Measurements from ENCODE around the gene ARNT2. TPM values are rescaled to one million over a fixed set of nuclear protein-coding genes. Genes with fewer than 3 reads are reported as not detected.

ARNT2 gene
- polyA plus RNA-seq, 1 experiment = 44.6 TPM

- Histone ChIP-seq H3K36me3 (ENCODE audit: control insufficient read depth, insufficient read depth, low read length) (no peaks in the 10 kb centered on the region), H3K27me3 (ENCODE audit: control insufficient read depth, insufficient read depth, low read length) (no peaks in the 10 kb centered on the region), H3K4me3 (ENCODE audit: low read depth, low read length) (no peak overlapping the region)
- ChIA-PET POLR2A (no interaction called here), CTCF (no interaction called here)
- TF ChIP-seq, protein P1, sequence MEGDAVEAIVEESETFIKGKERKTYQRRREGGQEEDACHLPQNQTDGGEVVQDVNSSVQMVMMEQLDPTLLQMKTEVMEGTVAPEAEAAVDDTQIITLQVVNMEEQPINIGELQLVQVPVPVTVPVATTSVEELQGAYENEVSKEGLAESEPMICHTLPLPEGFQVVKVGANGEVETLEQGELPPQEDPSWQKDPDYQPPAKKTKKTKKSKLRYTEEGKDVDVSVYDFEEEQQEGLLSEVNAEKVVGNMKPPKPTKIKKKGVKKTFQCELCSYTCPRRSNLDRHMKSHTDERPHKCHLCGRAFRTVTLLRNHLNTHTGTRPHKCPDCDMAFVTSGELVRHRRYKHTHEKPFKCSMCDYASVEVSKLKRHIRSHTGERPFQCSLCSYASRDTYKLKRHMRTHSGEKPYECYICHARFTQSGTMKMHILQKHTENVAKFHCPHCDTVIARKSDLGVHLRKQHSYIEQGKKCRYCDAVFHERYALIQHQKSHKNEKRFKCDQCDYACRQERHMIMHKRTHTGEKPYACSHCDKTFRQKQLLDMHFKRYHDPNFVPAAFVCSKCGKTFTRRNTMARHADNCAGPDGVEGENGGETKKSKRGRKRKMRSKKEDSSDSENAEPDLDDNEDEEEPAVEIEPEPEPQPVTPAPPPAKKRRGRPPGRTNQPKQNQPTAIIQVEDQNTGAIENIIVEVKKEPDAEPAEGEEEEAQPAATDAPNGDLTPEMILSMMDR (IDR thresholded peaks at IDR 0.05; ENCODE audit: insufficient read depth, low read depth, low read length) = no peak
- DNase-seq (ENCODE audit: low read depth) = no peak
Observed at GRCh38 chr15:80415358-80415670, 11.1 kb downstream of the ARNT2 start.

DNA sequence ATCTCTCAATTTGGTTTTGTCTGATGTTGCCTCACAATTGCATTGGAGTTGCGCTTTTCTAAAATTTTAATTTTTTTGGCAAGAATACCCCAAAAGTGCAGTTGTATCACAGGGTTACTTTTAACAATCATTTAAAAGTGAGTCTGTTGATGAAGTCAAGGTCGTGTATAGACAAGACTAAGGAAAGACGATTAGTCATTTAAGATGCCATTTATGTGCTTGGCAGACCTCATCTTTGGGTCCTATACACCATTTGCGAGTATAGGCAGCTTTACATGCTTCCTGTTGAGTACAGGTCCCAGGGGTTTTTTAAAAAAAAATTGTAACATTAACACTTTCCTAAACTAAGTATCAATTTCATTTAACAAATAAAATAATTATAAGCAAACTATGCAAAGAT lies 12.5 kb downstream of the ARNT2 start:
- Histone ChIP-seq H3K4me3 (ENCODE audit: low read depth, low read length) (no peak overlapping the region), H3K36me3 (ENCODE audit: control insufficient read depth, insufficient read depth, low read length) (no peaks in the 10 kb centered on the region), H3K27me3 (ENCODE audit: control insufficient read depth, insufficient read depth, low read length) (no peaks in the 10 kb centered on the region)
- TF ChIP-seq, protein P1 (IDR thresholded peaks at IDR 0.05; ENCODE audit: insufficient read depth, low read depth, low read length) = no peak
- CTCF ChIA-PET = no interaction called here
- POLR2A ChIA-PET = no interaction called here
- no peak for DNase-seq (ENCODE audit: low read depth)

DNA sequence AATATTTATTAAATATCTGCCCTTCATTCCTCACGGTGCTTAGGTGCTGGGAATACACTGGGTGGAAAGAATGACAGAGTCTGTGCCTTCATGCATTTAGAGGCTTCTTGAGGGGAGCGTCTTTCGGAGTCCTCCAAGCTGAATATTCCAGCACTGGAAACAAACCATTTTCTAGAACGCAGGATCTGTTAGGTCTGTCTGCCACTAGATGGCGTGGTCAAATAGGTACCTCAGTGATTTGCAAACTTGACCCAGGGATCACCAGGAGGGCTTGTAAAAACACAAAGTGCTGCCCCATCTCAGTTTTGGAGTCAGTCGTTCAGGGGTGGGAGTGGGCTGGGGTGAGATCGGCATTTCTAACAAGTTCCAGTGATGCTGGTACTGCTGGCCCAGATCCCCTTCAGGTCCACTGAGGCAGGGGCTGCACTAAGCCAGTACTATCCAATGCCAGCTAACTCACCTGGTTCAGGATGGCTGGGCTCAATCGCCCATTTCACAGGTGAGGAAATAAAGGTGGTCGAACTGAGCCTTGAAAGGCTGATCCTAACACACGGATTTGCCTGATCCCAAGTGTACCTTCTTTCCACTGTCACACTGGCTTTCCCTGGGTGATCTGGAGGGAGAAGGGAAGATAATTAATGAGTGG lies 14.8 kb downstream of the ARNT2 start:
- no peak for DNase-seq (ENCODE audit: low read depth)
- TF ChIP-seq, protein P1 (IDR thresholded peaks at IDR 0.05; ENCODE audit: insufficient read depth, low read depth, low read length) = peak; percentile 84
- Histone ChIP-seq H3K36me3 (ENCODE audit: control insufficient read depth, insufficient read depth, low read length) (no peaks in the 10 kb centered on the region), H3K27me3 (ENCODE audit: control insufficient read depth, insufficient read depth, low read length) (no peaks in the 10 kb centered on the region), H3K4me3 (ENCODE audit: low read depth, low read length) (no peak overlapping the region)
- ChIA-PET CTCF (interaction anchor here (0.6 to 2.9 kb wide), 20 partner anchors 8 to 742 kb away, joined by 3 to 32 read pairs (median 3); partner anchors contain the start of genes ARNT2 and CEMIP), POLR2A (no interaction called here)

- Histone ChIP-seq H3K36me3 (ENCODE audit: control insufficient read depth, insufficient read depth, low read length) (no peaks in the 10 kb centered on the region), H3K27me3 (ENCODE audit: control insufficient read depth, insufficient read depth, low read length) (no peaks in the 10 kb centered on the region), H3K4me3 (ENCODE audit: low read depth, low read length) (no peak overlapping the region)
- TF ChIP-seq, protein P1 (IDR thresholded peaks at IDR 0.05; ENCODE audit: insufficient read depth, low read depth, low read length) = no peak
- POLR2A ChIA-PET = no interaction called here
- no peak for DNase-seq (ENCODE audit: low read depth)
- CTCF ChIA-PET = interaction anchor here (0.6 to 2.9 kb wide), 11 partner anchors 9 to 550 kb away, joined by 3 to 32 read pairs (median 6); partner anchors contain the start of genes ARNT2 and CEMIP
Observed at GRCh38 chr15:80419546-80419945, 15.4 kb downstream of the ARNT2 start.

- Histone ChIP-seq H3K4me3 (ENCODE audit: low read depth, low read length) (no peak overlapping the region), H3K36me3 (ENCODE audit: control insufficient read depth, insufficient read depth, low read length) (no peaks in the 10 kb centered on the region), H3K27me3 (ENCODE audit: control insufficient read depth, insufficient read depth, low read length) (no peaks in the 10 kb centered on the region)
- CTCF ChIA-PET = no interaction called here
- POLR2A ChIA-PET = no interaction called here
- no peak for DNase-seq (ENCODE audit: low read depth)
- TF ChIP-seq, protein P1 (IDR thresholded peaks at IDR 0.05; ENCODE audit: insufficient read depth, low read depth, low read length) = no peak
Observed at GRCh38 chr15:80420658-80421057, 16.5 kb downstream of the ARNT2 start.

Data from BJ (cell line).